Measurements from ENCODE around the gene OR5B12.

- no peak for TF ChIP-seq TAF1 (conservative IDR thresholded peaks at IDR 0.05)
- TF ChIP-seq CTCF (IDR thresholded peaks at IDR 0.05; ENCODE audit: low read depth, low read length, missing input control) = no peak
- no peak for TF ChIP-seq EGR1 (IDR thresholded peaks at IDR 0.05; ENCODE audit: low read depth in 2 of 2)
- TF ChIP-seq GABPA (IDR thresholded peaks at IDR 0.05 in 1 of 2, conservative IDR thresholded peaks at IDR 0.05 in 1 of 2) = no peak
- TF ChIP-seq REST (IDR thresholded peaks at IDR 0.05) = no peak
- TF ChIP-seq RXRA (IDR thresholded peaks at IDR 0.05) = no peak
- no peak for TF ChIP-seq HNF4G (IDR thresholded peaks at IDR 0.05)
- no peak for TF ChIP-seq MAX (IDR thresholded peaks at IDR 0.05)
- TF ChIP-seq RAD21 (IDR thresholded peaks at IDR 0.05) = no peak
- no peak for TF ChIP-seq JUND (IDR thresholded peaks at IDR 0.05)
- no peak for TF ChIP-seq ZBTB33 (IDR thresholded peaks at IDR 0.05)
- no peak for TF ChIP-seq FOXA1 (IDR thresholded peaks at IDR 0.05)
- TF ChIP-seq YY1 (IDR thresholded peaks at IDR 0.05) = no peak
These were observed at the start of gene OR5B12 for GRCh38 chr11:58442136-58442535.

Data from liver (tissue), 3 donors.